ENCODE measurements around the gene CIAPIN1.
A peak's percentile ranks its signal among the peaks of the same experiment; 100 is the strongest.

Gene CIAPIN1

GRCh38 chr16:57381791-57382534 is 65.2 kb downstream of the CIAPIN1 start:
- H3K4me3 ChIP-seq = no peak overlapping the region
- DNase-seq (ENCODE audit: low spot score) = no peak
- no peak for TF ChIP-seq CTCF (IDR thresholded peaks at IDR 0.05)
- H3K27ac ChIP-seq = peak overlapping the region; percentile 64 to 69

GRCh38 chr16:57380671-57381462 is 66.3 kb downstream of the CIAPIN1 start:
- no peak for DNase-seq (ENCODE audit: low spot score)
- peak overlapping the region; percentile 64 to 69 for H3K27ac ChIP-seq
- H3K4me3 ChIP-seq = no peak overlapping the region
- no peak for TF ChIP-seq CTCF (IDR thresholded peaks at IDR 0.05)

- no peak overlapping the region for H3K4me3 ChIP-seq
- no peak for DNase-seq (ENCODE audit: low spot score)
- TF ChIP-seq CTCF (IDR thresholded peaks at IDR 0.05) = no peak
- peak overlapping the region; percentile 35 to 59 for H3K27ac ChIP-seq
Measured at GRCh38 chr16:57379579-57379978, 67.6 kb downstream of the CIAPIN1 start.
